Liver (tissue), 9 donors: ENCODE data around the gene DDN. TPM values are rescaled to one million over a fixed set of nuclear protein-coding genes. Genes with fewer than 3 reads are reported as not detected.

Experiments
- DNase-seq: peaks from one replicate; pipeline ENCODE4 v3.0.0-alpha.2; 2017; ENCODE audit warnings: low spot score
- H3K27ac ChIP-seq, 2 donors: one replicate each; pipeline ENCODE4 v1.7.0; 2013; ENCODE audit warnings: inconsistent platforms in 2 of 2, low read length in 2 of 2, control low read depth in 1 of 2, low read depth in 1 of 2, mild to moderate bottlenecking in 1 of 2
- H3K27me3 ChIP-seq, 4 donors: one replicate each; pipeline versions ENCODE4 v1.6.1 to v1.7.0; 2013; ENCODE audit warnings: low read length in 3 of 4, inconsistent platforms in 1 of 4, mild to moderate bottlenecking in 1 of 4, moderate library complexity in 1 of 4; ENCODE audit not compliant: control insufficient read depth in 4 of 4, insufficient read depth in 4 of 4
- H3K36me3 ChIP-seq, 4 donors: one replicate each; pipeline versions ENCODE4 v1.6.1 to v1.7.0; 2013; ENCODE audit warnings: low read length in 3 of 4, mild to moderate bottlenecking in 3 of 4, low read depth in 1 of 4, moderate library complexity in 1 of 4; ENCODE audit not compliant: control insufficient read depth in 4 of 4, insufficient read depth in 3 of 4
- H3K4me1 ChIP-seq, 4 donors: one replicate each; pipeline versions ENCODE4 v1.6.1 to v1.7.0; 2013; ENCODE audit warnings: low read length in 3 of 4, mild to moderate bottlenecking in 3 of 4, moderate library complexity in 1 of 4; ENCODE audit not compliant: control insufficient read depth in 4 of 4, insufficient read depth in 4 of 4
- H3K4me3 ChIP-seq, 3 donors: one replicate each; pipeline versions ENCODE4 v1.6.1 to v1.7.0; 2013; ENCODE audit warnings: low read length in 3 of 3, control low read depth in 1 of 3, low read depth in 1 of 3, mild to moderate bottlenecking in 1 of 3
- H3K9ac ChIP-seq, 2 donors: one replicate each; pipeline ENCODE4 v1.7.0; 2013; ENCODE audit warnings: low read length in 2 of 2, mild to moderate bottlenecking in 2 of 2, moderate library complexity in 2 of 2, control low read depth in 1 of 2, low read depth in 1 of 2
- H3K9me3 ChIP-seq, 4 donors: one replicate each; pipeline versions ENCODE4 v1.6.1 to v1.7.0; 2013; ENCODE audit warnings: low read length in 3 of 4; ENCODE audit not compliant: control insufficient read depth in 4 of 4
- ATF3 ChIP-seq: IDR thresholded peaks from 2 replicates; pipeline ENCODE4 v1.6.1; 2016; ENCODE audit warnings: antibody characterized with exemption
- CTCF ChIP-seq: fragments of 150-350 bp; IDR thresholded peaks from 2 replicates; pipeline ENCODE4 v1.5.1; 2017; ENCODE audit warnings: improper control_type of control experiment, low read depth, low read length; ENCODE audit not compliant: missing input control
- FOXA1 ChIP-seq: IDR thresholded peaks from 2 replicates; pipeline ENCODE4 v1.6.1; 2016; ENCODE audit warnings: antibody characterized with exemption
- FOXA2 ChIP-seq: IDR thresholded peaks from 2 replicates; pipeline ENCODE4 v1.6.1; 2016; ENCODE audit warnings: antibody characterized with exemption
- GABPA ChIP-seq, 2 donors: IDR thresholded peaks in 1 of 2; conservative IDR thresholded peaks in 1 of 2; 2 replicates each; pipeline ENCODE4 v1.6.1; 2016; ENCODE audit warnings: antibody characterized with exemption in 2 of 2, mild to moderate bottlenecking in 1 of 2, moderate library complexity in 1 of 2
- HNF4A ChIP-seq, 2 donors: conservative IDR thresholded peaks; 2 replicates each; pipeline ENCODE4 v1.6.1; 2016; ENCODE audit warnings: antibody characterized with exemption in 2 of 2, mild to moderate bottlenecking in 2 of 2
- HNF4G ChIP-seq: IDR thresholded peaks from 2 replicates; pipeline ENCODE4 v1.6.1; 2016; ENCODE audit warnings: antibody characterized with exemption
- JUND ChIP-seq, 2 donors: IDR thresholded peaks; 2 replicates each; pipeline ENCODE4 v1.6.1; 2016; ENCODE audit warnings: antibody characterized with exemption in 2 of 2
- NR2F2 ChIP-seq: IDR thresholded peaks from 2 replicates; pipeline ENCODE4 v1.6.1; 2016; ENCODE audit warnings: antibody characterized with exemption
- RAD21 ChIP-seq, 2 donors: IDR thresholded peaks; 2 replicates each; pipeline ENCODE4 v1.6.1; 2016; ENCODE audit warnings: antibody characterized with exemption in 2 of 2, mild to moderate bottlenecking in 2 of 2
- REST ChIP-seq: IDR thresholded peaks from 2 replicates; pipeline ENCODE4 v1.6.1; 2016; ENCODE audit warnings: antibody characterized with exemption, mild to moderate bottlenecking
- RXRA ChIP-seq, 2 donors: IDR thresholded peaks; 2 replicates each; pipeline ENCODE4 v1.6.1; 2017 to 2018; ENCODE audit warnings: antibody characterized with exemption in 2 of 2, mild to moderate bottlenecking in 1 of 2
- SP1 ChIP-seq: IDR thresholded peaks from 2 replicates; pipeline ENCODE4 v1.6.1; 2018; ENCODE audit warnings: antibody characterized with exemption, mild to moderate bottlenecking
- YY1 ChIP-seq: IDR thresholded peaks from 2 replicates; pipeline ENCODE4 v1.6.1; 2016; ENCODE audit warnings: antibody characterized with exemption, mild to moderate bottlenecking
- ZBTB33 ChIP-seq: IDR thresholded peaks from 2 replicates; pipeline ENCODE4 v1.6.1; 2016; ENCODE audit warnings: antibody characterized with exemption
- WGBS: extraction: QIAGEN DNeasy Blood & Tissue Kit; methylation state at CpG from one replicate; pipeline ENCODE4 v1.1.7; 2013; 5-methylcytosine and 5-hydroxymethylcytosine counted together
- polyA plus RNA-seq, 2 donors: library from polyadenylated mRNA; stranded (reverse) in 1 of 2; unstranded in 1 of 2; fragments of 200-250 nt in 1 of 2; fragments of >200 nt in 1 of 2; fragmentation: Nextera tagmentation in 1 of 2; extraction: Ambion mirVana in 1 of 2; gene quantifications; one replicate each; pipeline versions ENCODE4 v1.2.1 to v1.2.3, GENCODE V29; 2013 to 2015
- total RNA-seq, 2 donors: library from RNA; depleted of rRNA; stranded (reverse); fragments of >200 nt; gene quantifications; one replicate each; pipeline ENCODE4 v1.2.3, GENCODE V29; 2014
- donor health status: healthy.
- donor health status: healthy.
- donor health status: healthy.
- donor health status: healthy.
- donor health status: healthy.

Gene DDN
- total and polyA plus RNA-seq, 4 donors = 0.09 TPM; not detected in 3

- H3K36me3 ChIP-seq = no peaks in the 10 kb centered on the region
- H3K27me3 ChIP-seq = peaks cover 0 to 6% (median 2%) of the 10 kb centered on the region in 4 donors
- TF ChIP-seq JUND (IDR thresholded peaks at IDR 0.05) = no peak
- TF ChIP-seq YY1 = no peak
- no peak for TF ChIP-seq FOXA2
- TF ChIP-seq GABPA (IDR thresholded peaks at IDR 0.05 in 1 of 2, conservative IDR thresholded peaks at IDR 0.05 in 1 of 2) = no peak
- no peak for TF ChIP-seq SP1
- no peak for TF ChIP-seq RAD21 (IDR thresholded peaks at IDR 0.05)
- TF ChIP-seq NR2F2 = no peak
- TF ChIP-seq RXRA (IDR thresholded peaks at IDR 0.05) = no peak
- TF ChIP-seq ZBTB33 = no peak
- TF ChIP-seq CTCF = no peak
- H3K4me1 ChIP-seq = peaks cover 0 to 10% (median 4%) of the 10 kb centered on the region in 4 donors
- 73% methylated on average over 8 of the region's 8 CpGs for WGBS
- no peak overlapping the region for H3K4me3 ChIP-seq
- no peak overlapping the region for H3K27ac ChIP-seq
- no peaks in the 10 kb centered on the region for H3K9me3 ChIP-seq
- H3K9ac ChIP-seq = no peak overlapping the region
- no peak for DNase-seq
Observed at GRCh38 chr12:48991247-48992050, 7.7 kb downstream of the DDN start.

GRCh38 chr12:48990552-48990951 lies 8.6 kb downstream of the DDN start:
- TF ChIP-seq JUND (IDR thresholded peaks at IDR 0.05) (no peak), HNF4G (no peak), RXRA (IDR thresholded peaks at IDR 0.05) (no peak), ATF3 (no peak), SP1 (no peak), RAD21 (IDR thresholded peaks at IDR 0.05) (no peak), FOXA1 (no peak), YY1 (no peak), ZBTB33 (no peak), NR2F2 (no peak), HNF4A (conservative IDR thresholded peaks at IDR 0.05) (no peak), GABPA (IDR thresholded peaks at IDR 0.05 in 1 of 2, conservative IDR thresholded peaks at IDR 0.05 in 1 of 2) (no peak), REST (no peak)
- Histone ChIP-seq H3K9ac (no peak overlapping the region), H3K27me3 (peaks cover 0 to 6% (median 2%) of the 10 kb centered on the region in 4 donors)

More at GRCh38 chr12:48990552-48990951, 8.6 kb downstream of the DDN start:
- no peak overlapping the region for H3K27ac ChIP-seq
- no peaks in the 10 kb centered on the region for H3K9me3 ChIP-seq
- peaks cover 0 to 10% (median 4%) of the 10 kb centered on the region in 4 donors for H3K4me1 ChIP-seq
- no peaks in the 10 kb centered on the region for H3K36me3 ChIP-seq
- no peak for DNase-seq
- no peak overlapping the region for H3K4me3 ChIP-seq
